ENCODE results near the gene ABI1. TPM values are rescaled to one million over a fixed set of nuclear protein-coding genes. Genes with fewer than 3 reads are reported as not detected.

The ABI1 gene
- total RNA-seq, 1 experiment from 2014 or later: 25.2 TPM

GRCh38 chr10:26780106-26780792 lies 80.5 kb downstream of the ABI1 start:
- Histone ChIP-seq H3K9ac (ENCODE audit: low read length) (no peak overlapping the region), H3K4me2 (ENCODE audit: low read length) (peak overlapping the region; percentile 57), H3K4me3 (ENCODE audit: low read length) (no peak overlapping the region), H2AFZ (ENCODE audit: low read length) (no peak overlapping the region), H3K27me3 (ENCODE audit: low read length) (no peaks in the 10 kb centered on the region), H3K27ac (ENCODE audit: low read length) (peak overlapping the region; percentile 96), H3K79me2 (ENCODE audit: low read length) (peaks cover 45% of the 10 kb centered on the region), H3K9me2 (replicated peaks; ENCODE audit: low read length) (no peaks in the 10 kb centered on the region), H3F3A (ENCODE audit: low read length, unreplicated experiment) (no peaks in the 10 kb centered on the region), H3K4me1 (ENCODE audit: insufficient read depth, low read length) (peaks cover 30% of the 10 kb centered on the region), H4K20me1 (ENCODE audit: low read length) (no peaks in the 10 kb centered on the region), H3K36me3 (ENCODE audit: low read depth, low read length) (no peaks in the 10 kb centered on the region), H3K9me3 (ENCODE audit: low read length) (no peaks in the 10 kb centered on the region)
- no peak for ATAC-seq
- POLR2A ChIA-PET (ENCODE audit: unreplicated experiment): no interaction called here
- no peak for DNase-seq
- no TSS peak for BruUV-seq (replicated peaks)
- intact Hi-C loops (cut with micrococcal nuclease): no loop called here
- TF ChIP-seq EZH2 (IDR thresholded peaks at IDR 0.05; ENCODE audit: low read length, unreplicated experiment) (no peak), EZH2phosphoT487 (IDR thresholded peaks at IDR 0.05; ENCODE audit: borderline replicate concordance, low read length) (no peak)
- CTCF ChIA-PET: no interaction called here

DNA sequence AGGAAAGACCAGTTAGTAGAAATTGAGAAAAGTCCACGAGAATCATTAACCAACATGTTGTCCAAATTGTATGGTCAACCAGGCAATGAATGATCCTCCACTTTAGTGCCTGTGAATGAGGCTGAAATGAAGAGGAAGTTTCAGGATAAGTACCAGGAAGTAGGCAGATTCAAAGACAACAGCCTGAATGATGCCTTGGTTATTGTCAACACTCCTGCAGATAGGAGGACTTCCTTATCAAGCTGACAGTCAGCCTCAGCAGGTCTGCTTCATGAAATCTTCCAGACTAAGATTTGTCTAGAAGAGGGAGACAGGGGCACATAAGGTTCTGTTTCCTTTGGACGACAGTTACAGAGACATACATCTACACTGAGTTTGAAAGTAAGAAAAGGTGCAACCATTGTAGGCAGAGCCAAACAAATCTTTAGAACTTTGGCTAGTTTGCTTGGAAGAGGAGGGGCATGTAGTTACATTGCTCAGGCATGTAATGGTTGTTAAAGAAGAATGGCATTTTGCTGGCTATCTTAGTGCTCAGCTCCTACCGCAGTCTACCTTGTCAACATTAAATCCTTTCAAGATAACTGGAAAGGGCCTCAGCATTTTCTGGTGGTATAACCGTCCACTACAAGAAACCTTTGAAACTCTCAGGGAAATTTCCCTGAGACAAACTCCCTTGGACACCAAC lies 81.4 kb downstream of the ABI1 start:
- intact Hi-C loops (cut with micrococcal nuclease): no loop called here
- no peaks in the 10 kb centered on the region for H3K27me3 ChIP-seq (ENCODE audit: low read length)
- no peak overlapping the region for H3K9ac ChIP-seq (ENCODE audit: low read length)
- no peak overlapping the region for H2AFZ ChIP-seq (ENCODE audit: low read length)
- TF ChIP-seq EZH2 (IDR thresholded peaks at IDR 0.05; ENCODE audit: low read length, unreplicated experiment) (no peak), EZH2phosphoT487 (IDR thresholded peaks at IDR 0.05; ENCODE audit: borderline replicate concordance, low read length) (no peak)
- TF ChIP-seq, protein P1, sequence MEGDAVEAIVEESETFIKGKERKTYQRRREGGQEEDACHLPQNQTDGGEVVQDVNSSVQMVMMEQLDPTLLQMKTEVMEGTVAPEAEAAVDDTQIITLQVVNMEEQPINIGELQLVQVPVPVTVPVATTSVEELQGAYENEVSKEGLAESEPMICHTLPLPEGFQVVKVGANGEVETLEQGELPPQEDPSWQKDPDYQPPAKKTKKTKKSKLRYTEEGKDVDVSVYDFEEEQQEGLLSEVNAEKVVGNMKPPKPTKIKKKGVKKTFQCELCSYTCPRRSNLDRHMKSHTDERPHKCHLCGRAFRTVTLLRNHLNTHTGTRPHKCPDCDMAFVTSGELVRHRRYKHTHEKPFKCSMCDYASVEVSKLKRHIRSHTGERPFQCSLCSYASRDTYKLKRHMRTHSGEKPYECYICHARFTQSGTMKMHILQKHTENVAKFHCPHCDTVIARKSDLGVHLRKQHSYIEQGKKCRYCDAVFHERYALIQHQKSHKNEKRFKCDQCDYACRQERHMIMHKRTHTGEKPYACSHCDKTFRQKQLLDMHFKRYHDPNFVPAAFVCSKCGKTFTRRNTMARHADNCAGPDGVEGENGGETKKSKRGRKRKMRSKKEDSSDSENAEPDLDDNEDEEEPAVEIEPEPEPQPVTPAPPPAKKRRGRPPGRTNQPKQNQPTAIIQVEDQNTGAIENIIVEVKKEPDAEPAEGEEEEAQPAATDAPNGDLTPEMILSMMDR (conservative IDR thresholded peaks at IDR 0.05; ENCODE audit: low read depth, low read length): no peak
- peaks cover 49% of the 10 kb centered on the region for H3K79me2 ChIP-seq (ENCODE audit: low read length)
- no peaks in the 10 kb centered on the region for H3K9me3 ChIP-seq (ENCODE audit: low read length)
- no peaks in the 10 kb centered on the region for H3K9me2 ChIP-seq (replicated peaks; ENCODE audit: low read length)
- H3K4me2 ChIP-seq (ENCODE audit: low read length): no peak overlapping the region
- no peaks in the 10 kb centered on the region for H3K36me3 ChIP-seq (ENCODE audit: low read depth, low read length)
- peaks cover 30% of the 10 kb centered on the region for H3K4me1 ChIP-seq (ENCODE audit: insufficient read depth, low read length)
- no peaks in the 10 kb centered on the region for H3F3A ChIP-seq (ENCODE audit: low read length, unreplicated experiment)
- ChIA-PET POLR2A (ENCODE audit: unreplicated experiment) (no interaction called here), CTCF (no interaction called here)
- H3K27ac ChIP-seq (ENCODE audit: low read length): no peak overlapping the region
- H4K20me1 ChIP-seq (ENCODE audit: low read length): no peaks in the 10 kb centered on the region
- DNase-seq (no peak), ATAC-seq (no peak)
- H3K4me3 ChIP-seq (ENCODE audit: low read length): no peak overlapping the region
- no TSS peak for BruUV-seq (replicated peaks)

DNA sequence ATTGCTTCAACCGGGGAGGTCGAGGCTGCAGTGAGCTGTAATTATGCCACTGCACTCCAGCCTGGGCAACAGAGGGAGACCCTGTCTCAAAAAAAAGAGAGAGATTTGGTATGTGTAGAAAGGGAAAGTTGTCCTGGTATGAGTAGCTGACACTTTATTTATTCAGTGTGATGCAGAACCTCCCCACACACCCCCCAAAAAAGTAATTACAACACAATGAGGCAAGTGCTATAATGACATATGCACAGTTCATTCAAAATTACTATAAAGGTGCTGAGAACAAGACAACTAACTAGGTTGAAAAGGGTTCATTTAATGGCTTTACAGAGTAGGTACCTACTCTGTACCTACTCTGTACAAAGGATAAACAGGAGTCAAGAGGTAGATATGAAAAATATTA lies 83.1 kb downstream of the ABI1 start:
- DNase-seq (no peak), ATAC-seq (no peak)
- H2AFZ ChIP-seq (ENCODE audit: low read length): no peak overlapping the region
- peaks cover 35% of the 10 kb centered on the region for H3K79me2 ChIP-seq (ENCODE audit: low read length)
- peaks cover 35% of the 10 kb centered on the region for H3K4me1 ChIP-seq (ENCODE audit: insufficient read depth, low read length)
- intact Hi-C loops (cut with micrococcal nuclease): no loop called here
- no peaks in the 10 kb centered on the region for H3F3A ChIP-seq (ENCODE audit: low read length, unreplicated experiment)
- no peaks in the 10 kb centered on the region for H3K9me3 ChIP-seq (ENCODE audit: low read length)
- no peak overlapping the region for H3K27ac ChIP-seq (ENCODE audit: low read length)
- ChIA-PET CTCF (no interaction called here), POLR2A (ENCODE audit: unreplicated experiment) (no interaction called here)
- no peak overlapping the region for H3K4me2 ChIP-seq (ENCODE audit: low read length)
- H3K36me3 ChIP-seq (ENCODE audit: low read depth, low read length): no peaks in the 10 kb centered on the region
- H3K4me3 ChIP-seq (ENCODE audit: low read length): no peak overlapping the region
- H3K27me3 ChIP-seq (ENCODE audit: low read length): no peaks in the 10 kb centered on the region
- H4K20me1 ChIP-seq (ENCODE audit: low read length): no peaks in the 10 kb centered on the region
- H3K9ac ChIP-seq (ENCODE audit: low read length): no peak overlapping the region
- TF ChIP-seq, protein P1 (conservative IDR thresholded peaks at IDR 0.05; ENCODE audit: low read depth, low read length): no peak
- TF ChIP-seq EZH2phosphoT487 (IDR thresholded peaks at IDR 0.05; ENCODE audit: borderline replicate concordance, low read length): no peak
- TF ChIP-seq EZH2 (IDR thresholded peaks at IDR 0.05; ENCODE audit: low read length, unreplicated experiment): no peak
- H3K9me2 ChIP-seq (replicated peaks; ENCODE audit: low read length): no peaks in the 10 kb centered on the region
- no TSS peak for BruUV-seq (replicated peaks)

Measured in PC-3 (cell line).